Lower lobe of right lung (tissue), 2 donors: ENCODE results near the gene DNAJC12. TPM values are rescaled to one million over a fixed set of nuclear protein-coding genes. Genes with fewer than 3 reads are reported as not detected.

ENCODE experiments used
- ATAC-seq, 2 donors: fragments of 200-7000 bp; cut with Tn5 transposase; one replicate each; pipeline ENCODE4 v1.9.1; 2020 to 2022; ENCODE audit warnings: mild to moderate bottlenecking in 2 of 2, moderate library complexity in 2 of 2
- DNase-seq: peaks from one replicate; pipeline ENCODE4 v3.0.0-alpha.2; 2020
- H3K27ac ChIP-seq: fragments of 200-600 bp; one replicate; pipeline ENCODE4 v1.8.0; 2022
- H3K27me3 ChIP-seq: fragments of 200-600 bp; one replicate; pipeline ENCODE4 v1.8.0; 2022; ENCODE audit warnings: low read depth
- H3K36me3 ChIP-seq: fragments of 200-600 bp; one replicate; pipeline ENCODE4 v1.8.0; 2022; ENCODE audit warnings: mild to moderate bottlenecking
- H3K4me1 ChIP-seq: fragments of 200-600 bp; one replicate; pipeline ENCODE4 v1.8.0; 2022
- H3K4me3 ChIP-seq: fragments of 200-600 bp; one replicate; pipeline ENCODE4 v1.8.0; 2022; ENCODE audit warnings: mild to moderate bottlenecking
- H3K9me3 ChIP-seq: fragments of 200-600 bp; one replicate; pipeline ENCODE4 v1.8.0; 2022
- intact Hi-C: fragments of 100-400 bp; cut with DNase I; formaldehyde crosslinking; loops from one replicate; pipeline ENCODE4 v1.11.0; 2022
- total RNA-seq: library from RNA; stranded (reverse); fragmentation: NEBNext Ultra II Directional; extraction: Animal tissue kit (Norgen Biotek cat#: 25700); gene quantifications from one replicate; pipeline ENCODE4 v1.2.1, GENCODE V29; 2021
- TF ChIP-seq, protein P1 (sequence below): fragments of 200-600 bp; IDR thresholded peaks from one replicate; pipeline ENCODE4 v1.8.0; 2022; ENCODE audit warnings: antibody characterized with exemption, mild to moderate bottlenecking
- donor health status: DM: no; HTN: yes; CAD: no; lungs with severe emphysema.

The DNAJC12 gene
- total RNA-seq, 1 donor from 2014 or later: 1.5 TPM

GRCh38 chr10:67875340-67876238 is 37.6 kb upstream of the DNAJC12 start:
- intact Hi-C loops: no loop called here
- Histone ChIP-seq H3K27ac (no peak overlapping the region), H3K27me3 (no peaks in the 10 kb centered on the region), H3K9me3 (no peaks in the 10 kb centered on the region), H3K36me3 (no peaks in the 10 kb centered on the region), H3K4me3 (no peak overlapping the region), H3K4me1 (no peaks in the 10 kb centered on the region)
- TF ChIP-seq, protein P1, sequence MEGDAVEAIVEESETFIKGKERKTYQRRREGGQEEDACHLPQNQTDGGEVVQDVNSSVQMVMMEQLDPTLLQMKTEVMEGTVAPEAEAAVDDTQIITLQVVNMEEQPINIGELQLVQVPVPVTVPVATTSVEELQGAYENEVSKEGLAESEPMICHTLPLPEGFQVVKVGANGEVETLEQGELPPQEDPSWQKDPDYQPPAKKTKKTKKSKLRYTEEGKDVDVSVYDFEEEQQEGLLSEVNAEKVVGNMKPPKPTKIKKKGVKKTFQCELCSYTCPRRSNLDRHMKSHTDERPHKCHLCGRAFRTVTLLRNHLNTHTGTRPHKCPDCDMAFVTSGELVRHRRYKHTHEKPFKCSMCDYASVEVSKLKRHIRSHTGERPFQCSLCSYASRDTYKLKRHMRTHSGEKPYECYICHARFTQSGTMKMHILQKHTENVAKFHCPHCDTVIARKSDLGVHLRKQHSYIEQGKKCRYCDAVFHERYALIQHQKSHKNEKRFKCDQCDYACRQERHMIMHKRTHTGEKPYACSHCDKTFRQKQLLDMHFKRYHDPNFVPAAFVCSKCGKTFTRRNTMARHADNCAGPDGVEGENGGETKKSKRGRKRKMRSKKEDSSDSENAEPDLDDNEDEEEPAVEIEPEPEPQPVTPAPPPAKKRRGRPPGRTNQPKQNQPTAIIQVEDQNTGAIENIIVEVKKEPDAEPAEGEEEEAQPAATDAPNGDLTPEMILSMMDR: no peak
- ATAC-seq: no peak
- no peak for DNase-seq

- DNase-seq: no peak
Measured at GRCh38 chr10:67869996-67870395, 32.0 kb upstream of the DNAJC12 start.

DNA sequence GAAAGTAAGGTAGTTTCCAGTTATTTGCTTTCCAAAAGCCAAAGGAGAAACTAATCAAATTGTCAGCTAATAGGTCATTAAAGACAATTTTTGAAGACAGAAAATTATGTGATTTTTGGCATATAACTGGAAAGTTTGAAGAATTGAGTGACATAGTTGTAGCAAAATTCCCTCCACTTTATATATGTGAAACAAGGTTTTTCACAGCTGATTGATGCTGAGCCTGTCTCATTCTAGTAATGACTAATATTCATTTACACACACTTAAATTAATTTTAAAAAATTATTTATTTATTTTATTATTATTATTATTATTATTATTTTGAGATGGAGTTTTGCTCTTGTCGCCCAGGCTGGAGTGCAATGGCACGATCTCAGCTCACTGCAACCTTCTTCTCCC is 30.1 kb upstream of the DNAJC12 start:
- Histone ChIP-seq H3K27ac (no peak overlapping the region), H3K36me3 (no peaks in the 10 kb centered on the region), H3K4me3 (no peak overlapping the region), H3K9me3 (no peaks in the 10 kb centered on the region), H3K27me3 (no peaks in the 10 kb centered on the region), H3K4me1 (no peaks in the 10 kb centered on the region)
- ATAC-seq (no peak), DNase-seq (no peak)
- intact Hi-C loops: no loop called here
- TF ChIP-seq, protein P1: no peak

More at GRCh38 chr10:67869996-67870395, 32.0 kb upstream of the DNAJC12 start:
- intact Hi-C loops: no loop called here
- H3K27ac ChIP-seq: no peak overlapping the region
- no peak overlapping the region for H3K4me3 ChIP-seq
- TF ChIP-seq, protein P1: no peak
- H3K4me1 ChIP-seq: no peaks in the 10 kb centered on the region
- H3K9me3 ChIP-seq: no peaks in the 10 kb centered on the region
- H3K27me3 ChIP-seq: no peaks in the 10 kb centered on the region
- no peaks in the 10 kb centered on the region for H3K36me3 ChIP-seq
- no peak for ATAC-seq

GRCh38 chr10:67864607-67865371 is 26.8 kb upstream of the DNAJC12 start:
- Histone ChIP-seq H3K4me1 (no peaks in the 10 kb centered on the region), H3K9me3 (no peaks in the 10 kb centered on the region), H3K4me3 (no peak overlapping the region), H3K27me3 (no peaks in the 10 kb centered on the region), H3K36me3 (no peaks in the 10 kb centered on the region), H3K27ac (no peak overlapping the region)
- DNase-seq (no peak), ATAC-seq (no peak)
- intact Hi-C loops: no loop called here
- TF ChIP-seq, protein P1: no peak

DNA sequence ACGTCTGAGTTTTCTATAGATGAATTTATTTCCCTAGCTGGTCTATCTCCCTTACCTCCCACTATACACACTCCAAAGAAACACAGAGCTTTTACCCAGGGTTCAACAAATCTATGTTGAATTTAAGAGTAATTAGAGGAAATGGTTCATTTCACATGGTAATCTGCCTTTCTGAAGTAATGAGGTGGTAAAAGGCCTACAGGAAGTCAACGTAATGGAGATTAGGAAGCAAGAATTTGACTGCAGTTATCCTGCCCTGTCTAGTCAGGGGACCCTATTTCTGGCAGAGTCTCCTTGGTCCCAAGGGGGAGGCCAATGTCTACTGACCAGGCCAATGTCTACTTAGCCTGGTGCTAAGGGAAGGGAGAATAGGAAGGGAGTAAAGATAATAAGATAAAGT is 25.1 kb upstream of the DNAJC12 start:
- intact Hi-C loops: no loop called here
- H3K4me3 ChIP-seq: no peak overlapping the region
- H3K36me3 ChIP-seq: no peaks in the 10 kb centered on the region
- TF ChIP-seq, protein P1: no peak
- DNase-seq (no peak), ATAC-seq (no peak)
- H3K9me3 ChIP-seq: no peaks in the 10 kb centered on the region
- no peaks in the 10 kb centered on the region for H3K4me1 ChIP-seq
- no peak overlapping the region for H3K27ac ChIP-seq
- H3K27me3 ChIP-seq: no peaks in the 10 kb centered on the region
